ENCODE results near the gene CX3CL1.

GRCh38 chr16:57358527-57359095 is 13.7 kb upstream of the CX3CL1 start, which contains the start of gene CCL22:
- no peak for TF ChIP-seq CTCF (conservative IDR thresholded peaks at IDR 0.05)
- TF ChIP-seq EZH2 (IDR thresholded peaks at IDR 0.05; ENCODE audit: low read depth) = no peak

All from PC-9 (cell line).